C4-2B (cell line): ENCODE measurements around the gene BAK1.

Experiments used
- CTCF ChIP-seq: fragments of 450-650 bp; conservative IDR thresholded peaks from 2 replicates; pipeline ENCODE4 v1.5.1; 2017; ENCODE audit warnings: mild to moderate bottlenecking
- ZFX ChIP-seq: fragments of 450-650 bp; IDR thresholded peaks from 2 replicates; pipeline ENCODE4 v1.6.1; 2017

GRCh38 chr6:33593414-33593727 lies 13.3 kb upstream of the BAK1 start:
- TF ChIP-seq CTCF (no peak), ZFX (no peak)
